HG02885 (cell line): ENCODE results near the gene AUTS2.
"Not testable (repeated sequence)": the region's sequence is repeated elsewhere in the genome, so short reads cannot be mapped to it uniquely, and the experiment has no call there.

Experiments
- ATAC-seq: cut with Tn5 transposase; IDR thresholded peaks from one replicate; pipeline ENCODE4 v1.9.1; 2021; ENCODE audit warnings: mild to moderate bottlenecking; ENCODE audit not compliant: unreplicated experiment, poor library complexity

The AUTS2 gene

GRCh38 chr7:70637726-70638125 lies 1039.5 kb downstream of the AUTS2 start:
- ATAC-seq = no peak

GRCh38 chr7:70638158-70639107 lies 1040.2 kb downstream of the AUTS2 start:
- ATAC-seq = no peak

- ATAC-seq = no peak
Observed at GRCh38 chr7:70640266-70640833, 1042.1 kb downstream of the AUTS2 start.

GRCh38 chr7:70641882-70642281 lies 1043.6 kb downstream of the AUTS2 start:
- ATAC-seq = no peak

- ATAC-seq = no peak
Observed at GRCh38 chr7:70645279-70645678, 1047.0 kb downstream of the AUTS2 start.

- no peak for ATAC-seq
Observed at GRCh38 chr7:70645876-70646351, 1047.6 kb downstream of the AUTS2 start.

- ATAC-seq = no peak
Observed at GRCh38 chr7:70646536-70647248, 1048.4 kb downstream of the AUTS2 start.

GRCh38 chr7:70647801-70648498 lies 1049.7 kb downstream of the AUTS2 start:
- peak; percentile 97 for ATAC-seq

- not testable (repeated sequence) for ATAC-seq
Observed at GRCh38 chr7:70648499-70648861, 1050.2 kb downstream of the AUTS2 start.

GRCh38 chr7:70649323-70649722 lies 1051.0 kb downstream of the AUTS2 start:
- ATAC-seq = no peak

GRCh38 chr7:70654146-70654545 lies 1055.9 kb downstream of the AUTS2 start:
- ATAC-seq = no peak

GRCh38 chr7:70654979-70655378 lies 1056.7 kb downstream of the AUTS2 start:
- ATAC-seq = no peak

- no peak for ATAC-seq
Observed at GRCh38 chr7:70655694-70656093, 1057.4 kb downstream of the AUTS2 start.

- ATAC-seq = no peak
Observed at GRCh38 chr7:70657571-70657970, 1059.3 kb downstream of the AUTS2 start.

GRCh38 chr7:70657989-70658632 lies 1059.8 kb downstream of the AUTS2 start:
- ATAC-seq = no peak

- no peak for ATAC-seq
Observed at GRCh38 chr7:70659263-70659662, 1061.0 kb downstream of the AUTS2 start.

GRCh38 chr7:70660154-70660818 lies 1062.0 kb downstream of the AUTS2 start:
- ATAC-seq = no peak

GRCh38 chr7:70660819-70661191 lies 1062.5 kb downstream of the AUTS2 start:
- no peak for ATAC-seq

- no peak for ATAC-seq
Observed at GRCh38 chr7:70663680-70664079, 1065.4 kb downstream of the AUTS2 start.
